HG02798 (cell line): Measurements from ENCODE around the gene SMOC2.

Experiments used
- ATAC-seq: cut with Tn5 transposase; IDR thresholded peaks from one replicate; pipeline ENCODE4 v1.9.1; 2021; ENCODE audit warnings: mild to moderate bottlenecking; ENCODE audit not compliant: unreplicated experiment, poor library complexity

Gene SMOC2

GRCh38 chr6:168415098-168415992 lies 25.6 kb upstream of the SMOC2 start:
- no peak for ATAC-seq

GRCh38 chr6:168415993-168416530 lies 24.9 kb upstream of the SMOC2 start:
- no peak for ATAC-seq

- no peak for ATAC-seq
These were observed 24.5 kb upstream of the SMOC2 start for GRCh38 chr6:168416531-168416930.

- ATAC-seq = no peak
These were observed 23.8 kb upstream of the SMOC2 start for GRCh38 chr6:168417191-168417590.

- no peak for ATAC-seq
These were observed 23.1 kb upstream of the SMOC2 start for GRCh38 chr6:168417679-168418557.

GRCh38 chr6:168418711-168419121 lies 22.3 kb upstream of the SMOC2 start:
- ATAC-seq = no peak

- no peak for ATAC-seq
These were observed 21.4 kb upstream of the SMOC2 start for GRCh38 chr6:168419569-168419968.

- ATAC-seq = no peak
These were observed 20.9 kb upstream of the SMOC2 start for GRCh38 chr6:168420084-168420483.

GRCh38 chr6:168420706-168421105 lies 20.3 kb upstream of the SMOC2 start:
- no peak for ATAC-seq

GRCh38 chr6:168427184-168427583 lies 13.8 kb upstream of the SMOC2 start:
- ATAC-seq = no peak

- no peak for ATAC-seq
These were observed 12.7 kb upstream of the SMOC2 start for GRCh38 chr6:168428052-168428826.

- ATAC-seq = no peak
These were observed 12.1 kb upstream of the SMOC2 start for GRCh38 chr6:168428863-168429262.

GRCh38 chr6:168432196-168432595 lies 8.8 kb upstream of the SMOC2 start:
- ATAC-seq = no peak

- ATAC-seq = no peak
These were observed 7.1 kb upstream of the SMOC2 start for GRCh38 chr6:168433898-168434297.

- ATAC-seq = no peak
These were observed 6.5 kb upstream of the SMOC2 start for GRCh38 chr6:168434505-168434904.

GRCh38 chr6:168437751-168438150 lies 3.2 kb upstream of the SMOC2 start:
- no peak for ATAC-seq

- no peak for ATAC-seq
These were observed 2.0 kb upstream of the SMOC2 start for GRCh38 chr6:168438783-168439520.

GRCh38 chr6:168439794-168440450 lies 1.1 kb upstream of the SMOC2 start:
- no peak for ATAC-seq
